WERI-Rb-1 (cell line): ENCODE results near the gene FXYD4.
A peak's percentile ranks its signal among the peaks of the same experiment; 100 is the strongest.

ENCODE experiments used
- DNase-seq: peaks from one replicate; pipeline ENCODE4 v3.0.0-alpha.2; 2020
- H3K27ac ChIP-seq: fragments of 250-450 bp; sonication (Bioruptor Pico); 2 replicates; pipeline ENCODE4 v1.5.1; 2020; ENCODE audit warnings: mild to moderate bottlenecking, moderate library complexity
- H3K27me3 ChIP-seq: fragments of 250-450 bp; sonication (Bioruptor Pico); 2 replicates; pipeline ENCODE4 v1.5.1; 2021; ENCODE audit warnings: mild to moderate bottlenecking, low read depth, moderate library complexity; ENCODE audit not compliant: insufficient read depth, severe bottlenecking
- H3K36me3 ChIP-seq: fragments of 250-450 bp; sonication (Bioruptor Pico); 2 replicates; pipeline ENCODE4 v1.5.1; 2020; ENCODE audit warnings: mild to moderate bottlenecking, moderate library complexity
- H3K4me3 ChIP-seq: 2 replicates; pipeline ENCODE4 v1.5.1; 2011; ENCODE audit warnings: low read depth, mild to moderate bottlenecking, control low read depth, low read length
- H3K9me3 ChIP-seq: fragments of 250-450 bp; sonication (Bioruptor Pico); 2 replicates; pipeline ENCODE4 v1.5.1; 2021; ENCODE audit warnings: mild to moderate bottlenecking, moderate library complexity; ENCODE audit not compliant: severe bottlenecking
- TF ChIP-seq, protein P1 (sequence below): IDR thresholded peaks from 2 replicates; pipeline ENCODE4 v1.5.1; 2011; ENCODE audit warnings: low read depth, mild to moderate bottlenecking, control low read depth, inconsistent platforms, low read length

FXYD4 gene

DNA sequence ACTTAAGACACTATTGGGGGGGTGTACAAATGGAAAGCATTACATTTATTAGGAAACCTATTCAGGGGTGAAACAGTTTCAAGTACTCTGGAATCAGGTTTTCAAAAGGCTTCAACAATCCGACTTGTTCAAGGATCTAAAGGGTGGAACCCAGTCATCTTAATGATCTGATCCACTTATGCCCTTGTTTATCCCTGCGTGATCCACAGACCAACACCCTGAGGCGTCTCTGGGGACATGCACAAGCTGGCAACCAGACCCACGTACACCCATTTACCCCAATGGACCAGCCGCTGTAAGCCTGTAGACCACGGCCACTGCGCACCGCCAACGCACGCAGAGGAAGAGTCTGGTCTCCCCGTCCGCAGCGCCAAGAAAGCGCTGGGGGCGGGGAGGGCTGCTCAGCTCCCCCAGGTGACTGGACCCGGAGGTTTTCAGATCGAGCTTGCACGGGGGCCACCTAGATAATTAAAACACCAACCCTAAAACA is 24.2 kb downstream of the FXYD4 start:
- peaks cover 71% of the 10 kb centered on the region for H3K36me3 ChIP-seq
- H3K4me3 ChIP-seq, result peak overlapping the region; percentile 81
- DNase-seq, result peak; percentile 63
- H3K27me3 ChIP-seq, result no peaks in the 10 kb centered on the region
- TF ChIP-seq, protein P1, sequence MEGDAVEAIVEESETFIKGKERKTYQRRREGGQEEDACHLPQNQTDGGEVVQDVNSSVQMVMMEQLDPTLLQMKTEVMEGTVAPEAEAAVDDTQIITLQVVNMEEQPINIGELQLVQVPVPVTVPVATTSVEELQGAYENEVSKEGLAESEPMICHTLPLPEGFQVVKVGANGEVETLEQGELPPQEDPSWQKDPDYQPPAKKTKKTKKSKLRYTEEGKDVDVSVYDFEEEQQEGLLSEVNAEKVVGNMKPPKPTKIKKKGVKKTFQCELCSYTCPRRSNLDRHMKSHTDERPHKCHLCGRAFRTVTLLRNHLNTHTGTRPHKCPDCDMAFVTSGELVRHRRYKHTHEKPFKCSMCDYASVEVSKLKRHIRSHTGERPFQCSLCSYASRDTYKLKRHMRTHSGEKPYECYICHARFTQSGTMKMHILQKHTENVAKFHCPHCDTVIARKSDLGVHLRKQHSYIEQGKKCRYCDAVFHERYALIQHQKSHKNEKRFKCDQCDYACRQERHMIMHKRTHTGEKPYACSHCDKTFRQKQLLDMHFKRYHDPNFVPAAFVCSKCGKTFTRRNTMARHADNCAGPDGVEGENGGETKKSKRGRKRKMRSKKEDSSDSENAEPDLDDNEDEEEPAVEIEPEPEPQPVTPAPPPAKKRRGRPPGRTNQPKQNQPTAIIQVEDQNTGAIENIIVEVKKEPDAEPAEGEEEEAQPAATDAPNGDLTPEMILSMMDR, result no peak
- no peaks in the 10 kb centered on the region for H3K9me3 ChIP-seq
- peak overlapping the region; percentile 98 for H3K27ac ChIP-seq

DNA sequence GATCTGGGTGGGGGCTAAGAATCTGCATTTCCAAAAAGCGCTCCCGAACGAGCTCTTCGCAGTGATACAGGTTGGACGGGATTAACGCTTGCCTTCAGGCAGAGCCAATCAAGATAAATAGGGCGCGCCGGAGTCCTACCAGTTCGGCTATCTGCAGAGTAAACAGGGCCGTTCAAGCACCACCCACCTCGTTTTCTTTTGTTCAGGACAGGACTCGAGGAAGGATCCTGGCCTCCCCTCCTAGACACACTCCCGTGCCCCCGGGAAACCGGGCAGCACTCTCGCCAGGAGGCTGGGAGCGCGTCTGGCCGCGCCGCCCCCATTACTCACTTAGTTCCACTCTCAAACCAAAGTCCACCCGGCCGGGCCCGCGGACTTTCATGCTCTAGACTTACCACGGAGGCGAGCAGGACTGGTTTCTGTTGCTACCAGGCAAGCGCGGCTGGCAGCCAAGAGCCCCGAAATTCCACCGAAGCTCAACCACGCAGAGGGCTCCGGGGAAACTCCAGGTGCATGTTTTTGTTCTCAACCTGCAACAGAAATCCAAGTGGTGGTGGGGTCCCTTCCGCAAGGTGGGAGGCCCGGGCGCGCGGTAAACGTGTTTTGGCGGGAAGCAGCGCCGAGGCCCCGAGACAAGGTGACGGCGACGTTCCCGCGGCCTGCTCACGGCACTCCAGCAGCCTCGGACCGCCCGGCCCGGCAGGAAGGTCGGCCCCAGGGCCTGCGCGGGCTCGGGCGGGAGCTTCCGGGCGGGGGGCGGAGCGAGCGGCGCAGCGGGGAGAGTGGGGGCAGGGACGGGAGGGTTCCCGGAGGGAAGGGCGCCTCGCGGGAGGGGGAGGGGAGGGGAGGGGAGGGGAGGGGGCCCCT is 24.9 kb downstream of the FXYD4 start:
- H3K36me3 ChIP-seq, result peaks cover 67% of the 10 kb centered on the region
- no peaks in the 10 kb centered on the region for H3K9me3 ChIP-seq
- H3K27ac ChIP-seq, result peak overlapping the region; percentile 98
- TF ChIP-seq, protein P1, result no peak
- no peaks in the 10 kb centered on the region for H3K27me3 ChIP-seq
- DNase-seq, result peak; percentile 88
- peak overlapping the region; percentile 81 for H3K4me3 ChIP-seq

DNA sequence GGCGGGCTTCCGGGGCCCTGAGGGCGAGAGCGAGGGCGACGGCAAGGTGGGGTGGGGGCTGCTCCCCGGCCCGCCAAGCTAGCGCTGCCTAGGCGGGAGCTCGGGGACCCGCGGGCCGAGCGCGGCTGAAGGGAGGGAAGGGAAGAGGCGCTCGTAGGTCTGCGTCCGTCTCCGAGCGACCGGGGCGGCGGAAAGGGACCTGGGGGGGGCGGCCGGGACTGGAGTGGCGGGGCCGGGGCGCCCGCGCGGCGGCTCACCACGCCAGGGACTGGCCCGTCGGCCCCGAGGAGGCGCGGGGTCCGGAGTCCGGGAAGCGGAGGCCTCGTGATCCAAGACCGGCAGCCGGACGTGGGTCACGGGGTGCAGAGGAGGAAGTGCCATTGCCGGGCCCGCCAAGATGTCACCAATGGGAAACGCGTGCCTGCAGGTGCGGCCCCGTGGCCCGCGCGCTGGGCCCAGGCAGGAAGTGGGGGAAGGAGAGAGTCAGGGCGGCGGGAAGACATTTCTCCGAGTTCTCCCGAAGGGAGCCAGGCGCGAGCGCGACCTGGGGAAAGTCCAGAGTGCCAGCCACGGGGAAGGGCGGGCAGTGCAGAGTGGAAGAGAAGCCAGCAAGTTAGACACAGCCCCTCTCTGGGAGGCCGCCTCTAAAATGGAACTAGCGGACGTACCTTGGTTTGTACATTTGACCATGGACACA is 25.6 kb downstream of the FXYD4 start:
- peak overlapping the region; percentile 81 for H3K4me3 ChIP-seq
- DNase-seq, result peak; percentile 95
- TF ChIP-seq, protein P1, result no peak
- H3K36me3 ChIP-seq, result peaks cover 64% of the 10 kb centered on the region
- no peaks in the 10 kb centered on the region for H3K9me3 ChIP-seq
- H3K27me3 ChIP-seq, result no peaks in the 10 kb centered on the region
- H3K27ac ChIP-seq, result peak overlapping the region; percentile 98

DNA sequence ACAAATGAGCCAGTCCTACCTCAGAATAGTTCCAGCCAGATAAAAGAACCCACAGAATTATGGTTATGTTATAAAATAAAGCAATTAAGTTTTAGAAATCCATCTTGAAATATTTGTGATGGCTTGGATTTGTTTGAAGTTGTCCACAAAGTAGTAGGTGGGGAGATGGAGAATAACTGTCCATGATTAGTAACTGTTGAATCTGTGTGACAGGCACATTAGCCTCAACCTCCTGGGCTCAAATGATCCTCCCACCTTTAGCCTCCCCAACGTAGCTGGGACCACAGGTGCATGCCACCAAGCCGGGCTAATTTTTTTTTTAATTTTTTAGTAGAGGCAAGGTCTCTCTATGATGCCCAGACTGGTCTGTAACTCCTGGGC is 27.5 kb downstream of the FXYD4 start:
- H3K36me3 ChIP-seq, result peaks cover 61% of the 10 kb centered on the region
- DNase-seq, result no peak
- H3K27ac ChIP-seq, result peak overlapping the region; percentile 98; the same call in 1 of the 2 replicates
- H3K9me3 ChIP-seq, result no peaks in the 10 kb centered on the region
- H3K27me3 ChIP-seq, result no peaks in the 10 kb centered on the region
- no peak overlapping the region for H3K4me3 ChIP-seq
- TF ChIP-seq, protein P1, result no peak

DNA sequence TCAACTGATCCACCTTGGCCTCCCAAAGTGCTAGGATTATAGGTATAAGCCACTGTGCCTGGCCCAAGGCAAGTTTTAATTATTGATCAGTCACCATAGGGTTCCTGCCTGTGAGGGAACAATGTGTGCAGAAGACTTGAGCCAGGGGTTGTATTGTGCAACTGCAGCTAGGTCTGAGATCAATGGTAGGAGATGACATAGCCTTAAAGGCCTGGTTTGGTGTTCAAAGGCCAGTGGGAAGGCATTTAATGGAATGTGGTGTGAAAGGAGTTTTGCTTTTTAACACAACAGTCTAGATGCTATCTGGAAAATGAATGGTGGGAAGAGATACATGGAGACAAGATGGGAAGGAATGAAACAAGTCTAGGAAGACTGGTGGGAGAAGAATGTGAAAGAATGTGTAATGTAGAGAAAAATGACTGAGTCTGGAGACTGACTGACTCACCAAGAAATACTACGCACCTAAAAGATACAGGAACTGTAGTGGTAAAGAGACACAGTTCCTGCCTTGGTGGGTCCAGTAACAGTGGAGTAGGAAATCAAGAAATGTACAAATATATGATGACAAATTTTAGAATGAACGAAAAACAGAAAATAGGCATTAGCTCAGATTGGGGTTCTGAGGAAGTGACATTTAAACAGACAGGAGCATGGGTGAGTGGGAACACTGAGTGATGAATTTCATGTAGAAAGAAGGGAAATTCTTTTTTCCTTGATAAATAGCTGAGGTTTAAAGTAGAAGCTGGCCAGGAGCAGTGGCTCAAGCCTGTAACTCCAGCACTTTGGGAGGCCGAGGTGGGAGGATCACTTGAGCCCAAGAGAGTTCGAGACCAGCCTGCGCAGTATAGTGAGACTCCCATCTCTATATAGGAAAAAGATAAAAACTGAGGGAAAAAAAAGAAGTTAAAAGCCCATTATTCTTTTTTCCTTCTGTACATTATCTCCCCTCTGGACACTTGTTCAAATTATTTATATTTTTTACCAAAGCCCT is 28.2 kb downstream of the FXYD4 start:
- TF ChIP-seq, protein P1, result no peak
- DNase-seq, result no peak
- no peak overlapping the region for H3K4me3 ChIP-seq
- H3K27ac ChIP-seq, result no peak overlapping the region
- no peaks in the 10 kb centered on the region for H3K9me3 ChIP-seq
- no peaks in the 10 kb centered on the region for H3K27me3 ChIP-seq
- peaks cover 59% of the 10 kb centered on the region for H3K36me3 ChIP-seq
